Gastroesophageal sphincter (tissue), 3 donors: ENCODE results near the gene MS4A4E.

Source experiments
- CTCF ChIP-seq, 4 experiments: fragments of 200-600 bp in 2 of 4; fragments of 450-650 bp in 2 of 4; sonication (generic) in 1 of 4; IDR thresholded peaks; one replicate each; pipeline ENCODE4 v1.5.1; 2017 to 2019; ENCODE audit warnings: antibody characterized with exemption in 4 of 4, mild to moderate bottlenecking in 2 of 4, moderate library complexity in 2 of 4
- EP300 ChIP-seq: sonication (generic); formaldehyde crosslinking; IDR thresholded peaks from one replicate; pipeline ENCODE4 v1.6.1; 2017; ENCODE audit warnings: antibody characterized with exemption, mild to moderate bottlenecking
- POLR2A ChIP-seq, 2 donors: fragments of 450-650 bp; IDR thresholded peaks; one replicate each; pipeline ENCODE4 v1.6.1; 2017; ENCODE audit warnings: antibody characterized with exemption in 2 of 2, mild to moderate bottlenecking in 2 of 2, moderate library complexity in 1 of 2

GRCh38 chr11:60251485-60252212, 8.7 kb upstream of the MS4A4E start:
- TF ChIP-seq CTCF (IDR thresholded peaks at IDR 0.05) (peak in 3 of 4 experiments; percentile 12 to 46 (median 28)), POLR2A (IDR thresholded peaks at IDR 0.05) (no peak), EP300 (no peak)
